ENCODE results near the gene AZIN2. TPM values are rescaled to one million over a fixed set of nuclear protein-coding genes. Genes with fewer than 3 reads are reported as not detected.

Gene AZIN2
- total and polyA plus RNA-seq, 2 of the 8 experiments (the other 6 are each of a cell fraction or from before 2014, with no cell fraction given), result 0.22 to 0.91 TPM

- H2BK15ac ChIP-seq (ENCODE audit: low read length), result 0 out of 2 replicates have a peak overlapping the region, but pooled peaks have one; percentile 40
- no peak overlapping the region for H4K91ac ChIP-seq (replicated peaks; ENCODE audit: insufficient read length, low read length)
- no peak overlapping the region for H2BK20ac ChIP-seq (ENCODE audit: low read length)
- peaks cover 0 to 2% of the 10 kb centered on the region in 2 experiments for H4K20me1 ChIP-seq (replicated peaks in 1 of 2; ENCODE audit: control insufficient read depth in 1 of 2, insufficient read depth in 2 of 2, low read length in 2 of 2)
- DNase-seq (ENCODE audit: low read depth in 1 of 2, low spot score in 2 of 2), result no peak
- H3K56ac ChIP-seq (replicated peaks; ENCODE audit: insufficient read length, low read depth, low read length), result no peak overlapping the region
- WGBS, 2 experiments (ENCODE audit: extremely low coverage in 1 of 2, insufficient coverage in 1 of 2, insufficient read length in 1 of 2, insufficient replicate concordance in 2 of 2, low coverage in 1 of 2, low lambda C conversion rate in 2 of 2, missing lambda C conversion rate in 1 of 2), result 88% methylated on average over 30 of the region's 30 CpGs; no CpG with 5 or more reads in 1 of the 2 experiments
- H3K18ac ChIP-seq (ENCODE audit: extremely low read depth, low read length), result no peak overlapping the region
- H3K27me3 ChIP-seq (replicated peaks in 1 of 4; ENCODE audit: control insufficient read depth in 3 of 4, extremely low read depth in 1 of 4, insufficient read depth in 3 of 4, low read length in 3 of 4), result no peaks in the 10 kb centered on the region
- no peak overlapping the region for H3K27ac ChIP-seq (ENCODE audit: low read depth, low read length)
- POLR2A ChIA-PET (ENCODE audit: partially characterized antibody), result interaction anchor here (0.6 to 1.0 kb wide), 2 partner anchors 35 to 1881 kb away, joined by 3 read pairs; partner anchors contain the start of gene TRIM62
- H4K8ac ChIP-seq (ENCODE audit: extremely low read depth, insufficient read depth, low read length), result no peak overlapping the region
- H2BK5ac ChIP-seq (ENCODE audit: low read depth, low read length), result no peak overlapping the region; the same call in 1 of the 2 replicates
- no peak overlapping the region for H2BK12ac ChIP-seq (ENCODE audit: low read depth, low read length)
- H2AFZ ChIP-seq (ENCODE audit: low read length), result no peak overlapping the region
- peaks cover 9 to 18% (median 14%) of the 10 kb centered on the region in 4 experiments for H3K4me1 ChIP-seq (replicated peaks in 1 of 4; ENCODE audit: control insufficient read depth in 3 of 4, insufficient read depth in 4 of 4, low read length in 3 of 4)
- no peak overlapping the region for H3K4me2 ChIP-seq (ENCODE audit: insufficient read depth in 1 of 2, low read depth in 2 of 2, low read length in 2 of 2)
- H3K14ac ChIP-seq (ENCODE audit: insufficient read length), result no peak overlapping the region
- no peaks in the 10 kb centered on the region for H3K79me1 ChIP-seq (ENCODE audit: low read depth, low read length)
- H3K4ac ChIP-seq (replicated peaks; ENCODE audit: insufficient read length, low read depth, low read length), result no peak overlapping the region
- no peak overlapping the region; a peak in 1 of 7 replicates for H3K9ac ChIP-seq (replicated peaks in 1 of 4; ENCODE audit: extremely low read depth in 1 of 4, low read depth in 3 of 4, low read length in 3 of 4)
- peaks cover 0 to 5% (median 0%) of the 10 kb centered on the region in 4 experiments; a peak in 2 of 8 replicates for H3K36me3 ChIP-seq (ENCODE audit: control insufficient read depth in 2 of 4, insufficient read depth in 4 of 4, low read length in 3 of 4)
- no peak overlapping the region for H3K4me3 ChIP-seq (ENCODE audit: extremely low read depth in 1 of 4, insufficient read depth in 2 of 4, low read depth in 3 of 4, low read length in 4 of 4)
- no peaks in the 10 kb centered on the region for H3K9me3 ChIP-seq (ENCODE audit: insufficient read depth in 2 of 2, low read depth in 1 of 2, low read length in 1 of 2)
- no peak overlapping the region for H3K23ac ChIP-seq (ENCODE audit: insufficient read length)
- no peak for TF ChIP-seq KDM5A (IDR thresholded peaks at IDR 0.05; ENCODE audit: low read length)
- peak; percentile 85; the same call in 1 of the 2 replicates for TF ChIP-seq KDM1A (IDR thresholded peaks at IDR 0.05; ENCODE audit: borderline replicate concordance, low read length)
- FAIRE-seq, result no peak
- no peaks in the 10 kb centered on the region for H3K79me2 ChIP-seq (ENCODE audit: control insufficient read depth in 1 of 2, insufficient read depth in 2 of 2, low read length in 2 of 2)
- H4K5ac ChIP-seq (ENCODE audit: insufficient read length, low read depth, low read length), result no peak overlapping the region
- CTCF ChIA-PET (ENCODE audit: partially characterized antibody), result interaction anchor here (0.6 to 4.8 kb wide), 26 partner anchors 11 to 397 kb away, joined by 3 to 55 read pairs (median 4); partner anchors contain the start of gene A3GALT2
- no peak overlapping the region for H2AK5ac ChIP-seq (ENCODE audit: low read depth, low read length)
- no peak overlapping the region for H2BK120ac ChIP-seq (replicated peaks; ENCODE audit: low read depth, low read length)
- no peaks in the 10 kb centered on the region; the same call in 1 of the 2 replicates for H3K23me2 ChIP-seq (ENCODE audit: low read depth, low read length)
Observed at GRCh38 chr1:33147275-33147996, 66.5 kb downstream of the AZIN2 start.

All from H1 (cell line).